D721Med (cell line): ENCODE data around the gene PFDN1.

Experiments used
- DNase-seq: peaks from one replicate; pipeline ENCODE4 v3.0.0; 2011; ENCODE audit warnings: low spot score; ENCODE audit not compliant: insufficient read length
- FAIRE-seq: peaks from 2 replicates; lab custom pipeline; 2011; peaks lifted over from hg19 to GRCh38; lab: Jason Lieb, UNC
- TF ChIP-seq, protein P1 (sequence below): IDR thresholded peaks from 2 replicates; pipeline ENCODE4 v1.5.1; 2012; ENCODE audit warnings: mild to moderate bottlenecking, control low read depth; ENCODE audit not compliant: insufficient read depth; ENCODE audit errors: missing control alignments

The PFDN1 gene

DNA sequence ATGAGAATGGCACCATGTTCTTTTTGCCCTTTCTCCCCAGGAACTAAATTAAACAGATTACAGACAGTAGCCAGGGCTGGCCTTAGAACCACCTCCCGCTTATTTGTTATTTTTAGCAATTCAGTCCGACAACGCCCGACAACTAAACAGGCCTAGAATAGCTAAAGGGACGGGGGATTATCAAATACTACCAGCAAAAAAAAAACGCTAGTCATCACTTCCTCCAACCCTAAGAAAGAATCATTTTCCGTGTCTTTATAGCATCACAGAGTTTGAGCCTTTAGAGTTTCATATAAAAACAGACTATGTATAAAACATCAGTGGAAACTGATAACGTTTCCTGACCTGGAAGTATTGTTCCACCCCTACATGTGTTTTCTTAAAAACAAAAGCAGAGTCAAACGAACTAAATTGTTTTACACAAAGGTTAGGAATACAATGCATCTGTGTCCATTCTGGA is 35.3 kb downstream of the PFDN1 start:
- DNase-seq (no peak), FAIRE-seq (no peak)
- TF ChIP-seq, protein P1, sequence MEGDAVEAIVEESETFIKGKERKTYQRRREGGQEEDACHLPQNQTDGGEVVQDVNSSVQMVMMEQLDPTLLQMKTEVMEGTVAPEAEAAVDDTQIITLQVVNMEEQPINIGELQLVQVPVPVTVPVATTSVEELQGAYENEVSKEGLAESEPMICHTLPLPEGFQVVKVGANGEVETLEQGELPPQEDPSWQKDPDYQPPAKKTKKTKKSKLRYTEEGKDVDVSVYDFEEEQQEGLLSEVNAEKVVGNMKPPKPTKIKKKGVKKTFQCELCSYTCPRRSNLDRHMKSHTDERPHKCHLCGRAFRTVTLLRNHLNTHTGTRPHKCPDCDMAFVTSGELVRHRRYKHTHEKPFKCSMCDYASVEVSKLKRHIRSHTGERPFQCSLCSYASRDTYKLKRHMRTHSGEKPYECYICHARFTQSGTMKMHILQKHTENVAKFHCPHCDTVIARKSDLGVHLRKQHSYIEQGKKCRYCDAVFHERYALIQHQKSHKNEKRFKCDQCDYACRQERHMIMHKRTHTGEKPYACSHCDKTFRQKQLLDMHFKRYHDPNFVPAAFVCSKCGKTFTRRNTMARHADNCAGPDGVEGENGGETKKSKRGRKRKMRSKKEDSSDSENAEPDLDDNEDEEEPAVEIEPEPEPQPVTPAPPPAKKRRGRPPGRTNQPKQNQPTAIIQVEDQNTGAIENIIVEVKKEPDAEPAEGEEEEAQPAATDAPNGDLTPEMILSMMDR, result no peak

DNA sequence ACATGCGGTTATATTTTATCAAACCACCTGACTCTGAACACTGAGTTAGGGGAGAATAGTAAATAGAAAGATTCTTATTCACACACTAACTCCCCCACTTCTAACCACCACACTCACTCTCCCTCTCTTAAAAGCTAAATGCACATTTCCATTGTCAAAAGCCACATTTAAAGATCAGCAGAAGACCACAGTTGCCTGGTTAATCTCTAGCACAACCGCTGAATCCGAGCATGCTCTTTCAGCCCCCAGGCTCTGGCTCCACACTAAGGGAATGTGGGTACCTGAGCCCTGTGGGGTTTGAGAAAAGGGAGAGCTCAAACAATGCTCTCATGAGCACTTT is 35.7 kb downstream of the PFDN1 start:
- TF ChIP-seq, protein P1, result no peak
- DNase-seq (no peak), FAIRE-seq (no peak)

DNA sequence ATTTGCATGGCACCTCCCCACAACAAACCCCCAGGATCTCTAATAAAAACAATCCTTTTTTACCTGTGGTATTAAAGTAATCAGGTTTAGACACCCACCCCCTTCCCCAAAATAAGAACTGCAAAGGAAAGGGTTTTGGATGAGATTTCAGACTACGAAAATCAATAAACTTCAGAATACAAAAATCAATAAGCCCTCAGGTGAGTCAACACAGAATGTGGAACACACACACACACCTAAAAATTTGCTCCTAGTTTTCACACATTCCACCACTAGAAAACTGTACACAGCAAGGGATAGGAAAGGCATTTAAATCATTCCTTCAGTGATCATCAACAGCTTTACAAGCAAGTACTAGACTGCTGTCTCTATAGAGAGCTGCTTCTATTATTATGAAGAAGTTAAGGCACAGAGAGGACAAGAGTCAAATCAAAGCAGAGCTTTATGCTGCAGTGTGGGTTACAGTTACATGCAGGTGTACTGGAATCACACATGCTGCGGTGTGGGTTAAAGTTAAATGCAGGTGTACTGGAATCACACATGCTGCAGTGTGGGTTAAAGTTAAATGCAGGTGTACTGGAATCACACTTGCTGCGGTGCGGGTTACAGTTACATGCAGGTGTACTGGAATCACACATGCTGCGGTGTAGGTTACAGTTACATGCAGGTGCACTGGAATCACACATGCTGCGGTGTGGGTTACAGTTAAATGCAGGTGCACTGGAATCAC is 36.3 kb downstream of the PFDN1 start:
- FAIRE-seq (no peak), DNase-seq (no peak)

DNA sequence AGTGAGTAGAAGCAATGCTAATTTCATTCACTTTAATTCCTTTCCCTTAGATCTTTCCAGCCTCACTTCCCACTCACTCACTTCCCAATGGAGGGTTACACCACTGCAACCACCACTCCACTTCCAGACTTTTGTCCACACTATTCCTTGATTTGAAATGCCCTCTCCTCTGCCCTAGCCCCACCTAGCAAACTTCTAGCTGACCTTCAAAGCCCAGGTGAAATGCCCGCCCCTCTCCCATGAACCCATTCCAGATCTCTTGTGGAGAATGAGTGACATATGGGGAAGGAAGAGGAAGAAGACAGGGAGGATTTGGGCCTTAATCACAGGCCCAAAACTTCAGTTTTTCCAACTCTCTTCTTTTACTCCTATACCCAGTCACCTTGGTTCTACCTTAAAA is 37.1 kb downstream of the PFDN1 start:
- TF ChIP-seq, protein P1, result no peak
- DNase-seq (no peak), FAIRE-seq (no peak)

More for the DNA sequence above, 36.3 kb downstream of the PFDN1 start:
- TF ChIP-seq, protein P1, result no peak

DNA sequence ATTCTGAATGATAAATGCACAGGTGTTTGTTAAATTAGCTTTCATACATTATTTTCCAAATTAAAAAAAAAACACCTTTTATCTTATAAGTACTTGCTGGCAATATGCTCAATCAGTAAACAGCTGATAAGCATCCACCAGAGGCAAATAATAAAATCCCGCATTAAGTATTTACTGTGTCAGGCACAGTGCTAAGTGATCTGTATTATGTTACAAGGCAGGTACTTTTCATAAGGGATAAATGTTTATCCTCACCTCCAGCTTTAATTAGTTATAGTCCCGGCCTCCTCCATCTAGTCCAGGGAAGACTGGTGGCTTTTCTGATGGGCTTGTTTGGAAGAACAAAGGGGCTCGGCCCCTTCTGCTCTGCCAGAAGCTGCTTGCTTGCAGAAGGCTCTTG is 40.1 kb downstream of the PFDN1 start:
- FAIRE-seq (no peak), DNase-seq (no peak)
- TF ChIP-seq, protein P1, result no peak

DNA sequence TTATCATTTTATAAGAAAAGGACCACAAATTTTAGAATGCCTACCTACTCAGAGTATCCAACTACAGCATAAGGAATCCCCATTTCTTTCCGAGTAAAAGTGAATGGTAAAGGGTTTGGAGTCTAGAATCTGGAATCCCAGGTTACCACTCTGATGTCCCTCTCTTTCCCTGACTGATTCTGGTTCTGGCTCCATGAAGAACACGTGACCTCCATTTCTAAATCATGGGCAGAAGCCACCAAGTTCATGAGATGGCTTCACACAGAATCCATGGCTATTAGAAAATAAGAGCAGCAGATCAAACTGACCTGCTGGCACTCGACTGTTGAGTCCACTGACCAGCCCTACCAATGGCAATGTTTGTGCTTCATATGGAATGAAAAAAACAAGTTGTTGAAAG is 40.7 kb downstream of the PFDN1 start:
- FAIRE-seq, result no peak

More for the DNA sequence above, 40.7 kb downstream of the PFDN1 start:
- TF ChIP-seq, protein P1, result no peak
- no peak for DNase-seq
